Choroid plexus epithelial cell (primary cell): ENCODE results near the gene ACSM3.

ENCODE experiments used
- DNase-seq: peaks from one replicate; pipeline ENCODE4 v3.0.0-alpha.2; 2010; ENCODE audit warnings: low read depth
- H3K4me3 ChIP-seq: 2 replicates; pipeline ENCODE4 v1.5.1; 2011; ENCODE audit warnings: low read depth, mild to moderate bottlenecking, control low read depth, low read length, moderate library complexity
- TF ChIP-seq, protein P1 (sequence below): conservative IDR thresholded peaks from 2 replicates; pipeline ENCODE4 v1.5.1; 2011; ENCODE audit warnings: low read depth, mild to moderate bottlenecking, control low read depth, inconsistent platforms, low read length, moderate library complexity

ACSM3 gene

DNA sequence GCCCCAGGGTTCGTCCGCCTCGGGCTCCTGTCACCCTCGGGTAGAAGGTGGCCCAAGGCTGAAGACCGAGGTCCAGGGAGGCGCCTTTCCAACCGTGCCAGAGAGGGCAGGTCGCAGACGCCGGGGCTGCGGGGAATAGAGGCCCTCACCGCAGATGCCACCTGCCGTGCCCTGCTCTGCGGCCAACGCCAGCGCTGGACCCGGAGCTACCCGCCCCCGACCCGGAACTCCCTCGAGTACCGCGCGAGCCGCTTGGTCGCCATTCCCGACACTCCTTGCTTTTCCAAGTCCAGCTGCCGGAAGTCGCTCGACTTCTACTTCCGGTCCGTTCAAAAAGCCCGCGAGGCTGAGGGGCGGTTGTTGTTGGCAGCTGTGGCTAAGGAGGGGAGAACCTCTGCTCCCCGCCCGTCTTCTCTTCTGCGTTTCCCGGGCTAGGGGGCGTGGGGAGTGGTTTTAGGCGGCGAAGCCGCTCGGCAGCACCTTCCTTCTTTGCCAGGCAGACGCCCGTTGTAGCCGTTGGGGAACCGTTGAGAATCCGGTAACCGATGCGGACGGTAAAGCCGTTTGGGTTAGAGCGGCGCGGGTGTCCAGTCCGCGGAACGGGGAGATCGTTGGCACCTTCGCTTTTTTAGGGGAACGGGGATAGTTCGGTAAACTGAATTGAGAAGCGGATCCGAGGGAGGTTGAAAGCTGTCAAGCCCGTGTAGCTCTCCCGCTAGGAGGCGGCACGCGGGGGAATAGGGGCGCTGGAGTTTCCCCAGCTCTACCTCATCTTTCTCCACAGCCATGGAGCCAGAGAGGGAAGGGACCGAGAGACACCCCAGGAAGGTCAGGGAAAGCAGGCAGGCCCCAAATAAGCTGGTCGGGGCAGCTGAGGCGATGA, 42.6 kb downstream of the ACSM3 start, which contains the start of the genes ERI2 and REXO5:
TSS of gene ERI2 (minus strand) at position 305 of the 883 bp plus-strand sequence. CDS start at position 263, 42 bp downstream.
TSS of gene REXO5 (plus strand) at position 360 of the 883 bp plus-strand sequence. CDS start at position 787, 427 bp downstream.
- DNase-seq = peak; percentile 96
- TF ChIP-seq, protein P1, sequence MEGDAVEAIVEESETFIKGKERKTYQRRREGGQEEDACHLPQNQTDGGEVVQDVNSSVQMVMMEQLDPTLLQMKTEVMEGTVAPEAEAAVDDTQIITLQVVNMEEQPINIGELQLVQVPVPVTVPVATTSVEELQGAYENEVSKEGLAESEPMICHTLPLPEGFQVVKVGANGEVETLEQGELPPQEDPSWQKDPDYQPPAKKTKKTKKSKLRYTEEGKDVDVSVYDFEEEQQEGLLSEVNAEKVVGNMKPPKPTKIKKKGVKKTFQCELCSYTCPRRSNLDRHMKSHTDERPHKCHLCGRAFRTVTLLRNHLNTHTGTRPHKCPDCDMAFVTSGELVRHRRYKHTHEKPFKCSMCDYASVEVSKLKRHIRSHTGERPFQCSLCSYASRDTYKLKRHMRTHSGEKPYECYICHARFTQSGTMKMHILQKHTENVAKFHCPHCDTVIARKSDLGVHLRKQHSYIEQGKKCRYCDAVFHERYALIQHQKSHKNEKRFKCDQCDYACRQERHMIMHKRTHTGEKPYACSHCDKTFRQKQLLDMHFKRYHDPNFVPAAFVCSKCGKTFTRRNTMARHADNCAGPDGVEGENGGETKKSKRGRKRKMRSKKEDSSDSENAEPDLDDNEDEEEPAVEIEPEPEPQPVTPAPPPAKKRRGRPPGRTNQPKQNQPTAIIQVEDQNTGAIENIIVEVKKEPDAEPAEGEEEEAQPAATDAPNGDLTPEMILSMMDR = peak; percentile 70
- peak within 1 kb of the TSS; percentile 87 for H3K4me3 ChIP-seq

DNA sequence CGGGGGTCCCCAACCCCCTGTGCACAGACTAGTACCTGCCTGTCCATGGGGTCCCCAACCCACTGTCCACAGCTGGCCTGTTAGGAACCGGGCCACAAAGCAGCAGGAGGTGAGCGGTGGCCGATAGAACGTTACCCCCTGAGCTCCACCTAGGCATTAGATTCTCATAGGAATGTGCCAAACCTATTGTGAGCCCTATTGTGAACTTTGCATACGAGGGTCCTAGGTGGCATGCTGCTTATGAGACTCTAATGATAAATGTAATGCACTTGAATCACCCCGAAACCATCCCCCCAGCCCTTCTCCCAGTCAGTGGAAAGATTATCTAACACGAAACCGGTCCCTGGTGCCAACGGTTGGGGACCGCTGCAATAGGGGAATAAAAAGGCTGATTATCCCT, 44.0 kb downstream of the ACSM3 start:
- TF ChIP-seq, protein P1 = no peak
- no peak for DNase-seq
- no peak overlapping the region for H3K4me3 ChIP-seq

DNA sequence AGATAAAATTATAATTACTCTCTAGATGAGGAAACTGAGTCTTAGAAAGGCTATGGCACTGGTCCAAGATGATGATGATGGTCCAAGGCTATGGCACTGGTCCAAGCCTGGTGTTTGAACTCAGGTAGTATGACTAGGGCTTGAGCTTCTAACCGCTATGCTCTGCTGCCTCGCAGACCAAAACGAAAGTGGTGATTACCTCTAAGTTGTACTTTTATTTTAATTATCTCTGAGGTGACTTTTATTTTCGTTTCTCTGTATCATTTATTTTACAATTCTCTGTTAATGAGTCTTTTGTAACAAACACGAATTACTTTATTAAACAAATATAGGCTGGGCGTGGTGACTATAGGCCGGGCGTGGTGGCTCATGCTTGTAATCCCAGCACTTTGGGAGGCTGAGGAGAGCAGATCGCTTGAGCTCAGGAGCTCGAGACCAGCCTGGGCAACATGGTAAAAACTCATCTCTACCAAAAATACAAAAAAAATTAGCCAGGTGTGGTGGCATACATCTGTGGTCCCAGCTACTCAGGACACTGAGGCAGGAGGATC, 48.1 kb downstream of the ACSM3 start:
- TF ChIP-seq, protein P1 = no peak
- no peak overlapping the region for H3K4me3 ChIP-seq
- DNase-seq = no peak

DNA sequence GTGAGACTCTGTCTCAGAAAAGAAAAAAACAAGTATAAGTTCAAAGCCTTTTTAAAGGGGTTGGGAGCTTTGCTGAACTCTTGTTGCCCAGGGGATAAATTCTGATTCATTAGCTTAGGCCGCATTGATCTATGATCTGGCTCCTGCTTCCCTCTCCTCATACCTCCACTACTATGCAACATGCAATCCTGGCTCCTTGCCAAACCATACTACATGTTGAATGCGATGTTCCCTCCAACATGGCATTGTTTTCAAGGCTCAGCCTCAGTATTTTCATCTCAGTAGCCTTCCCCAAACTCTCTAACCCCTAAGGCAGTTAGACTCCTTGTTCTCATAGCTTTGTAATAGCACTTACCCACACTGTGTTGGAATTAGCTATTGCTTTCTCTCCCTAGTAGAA, 48.7 kb downstream of the ACSM3 start:
- H3K4me3 ChIP-seq = no peak overlapping the region
- TF ChIP-seq, protein P1 = no peak

DNA sequence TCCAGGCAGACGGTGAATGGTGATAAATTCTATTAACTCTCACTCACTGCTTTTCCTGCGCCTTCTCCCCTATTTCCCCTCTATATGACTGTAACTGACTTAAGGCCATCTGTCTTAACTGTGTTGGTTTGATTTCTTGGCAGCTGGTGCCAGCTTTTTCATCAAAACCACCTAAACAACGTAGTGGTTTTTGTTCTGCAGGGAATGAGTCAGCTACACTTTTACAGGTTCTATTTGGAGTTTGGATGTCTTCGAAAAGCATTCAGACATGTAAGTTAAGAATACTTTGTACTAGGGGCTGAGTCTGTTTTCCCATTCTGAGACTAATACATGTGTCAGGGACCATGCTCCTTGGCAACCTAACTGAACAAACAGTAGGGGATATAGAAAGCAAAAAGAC, 51.0 kb downstream of the ACSM3 start:
- TF ChIP-seq, protein P1 = no peak
- H3K4me3 ChIP-seq = no peak overlapping the region
- no peak for DNase-seq

More for the DNA sequence above, 48.7 kb downstream of the ACSM3 start:
- DNase-seq = no peak

DNA sequence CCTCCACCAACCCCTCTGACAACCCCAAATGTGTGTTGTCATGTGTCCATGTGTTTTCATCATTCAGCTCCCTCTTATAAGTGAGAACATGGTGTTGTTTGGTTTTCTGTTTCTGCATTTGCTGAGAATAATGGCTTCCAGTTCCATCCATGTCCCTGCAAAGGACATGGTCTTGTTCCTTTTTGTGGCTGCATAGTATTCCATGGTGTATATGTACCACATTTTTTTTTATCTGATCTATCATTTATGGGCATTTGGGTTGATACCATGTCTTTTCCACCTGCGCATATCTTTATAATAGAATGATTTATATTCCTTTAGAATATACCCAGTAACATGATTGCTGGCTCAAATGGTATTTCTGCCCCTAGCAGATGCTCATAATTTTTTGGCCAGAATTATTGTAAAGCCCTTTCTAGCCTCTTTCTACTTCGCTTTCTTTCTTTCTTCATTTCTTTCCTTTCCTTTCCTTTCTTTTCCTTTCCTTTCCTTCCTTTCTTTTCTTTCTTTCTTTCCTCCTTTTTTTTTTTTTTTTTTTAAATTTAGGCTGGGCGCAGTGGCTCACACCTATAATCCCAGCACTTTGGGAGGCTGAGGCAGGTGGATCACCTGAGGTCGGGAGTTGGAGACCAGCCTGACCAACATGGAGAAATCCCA, 55.2 kb downstream of the ACSM3 start:
- H3K4me3 ChIP-seq = no peak overlapping the region
- DNase-seq = no peak
- TF ChIP-seq, protein P1 = no peak
